D341Med (cell line): ENCODE data around the gene KRTAP6-3.

Experiments
- DNase-seq: peaks from one replicate; pipeline ENCODE4 v3.0.0; 2012; ENCODE audit warnings: low spot score

Gene KRTAP6-3

DNA sequence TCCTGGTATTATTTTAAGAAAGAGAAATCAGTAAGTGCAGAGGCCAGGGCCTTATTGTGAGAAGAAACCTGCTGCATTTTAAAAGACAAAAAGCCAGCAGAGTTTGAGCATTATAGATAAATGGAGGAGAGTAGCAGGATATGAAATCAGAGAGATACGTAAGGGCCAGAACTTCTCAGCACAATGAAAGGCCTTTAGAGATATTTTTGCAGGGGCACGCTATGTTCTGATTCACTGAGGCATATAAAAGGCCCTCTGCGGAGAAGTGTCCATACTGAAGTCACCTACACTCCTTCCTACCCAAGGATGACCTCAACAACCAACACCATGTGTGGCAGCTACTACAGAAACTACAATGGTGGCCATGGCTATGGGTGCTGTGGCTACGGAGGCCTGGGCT lies at the start of gene KRTAP6-3:
Gene KRTAP6-3 (plus strand): TSS at position 301 of the 400 bp plus-strand sequence. CDS start 6 bp downstream, at position 307.
- DNase-seq: no peak

DNA sequence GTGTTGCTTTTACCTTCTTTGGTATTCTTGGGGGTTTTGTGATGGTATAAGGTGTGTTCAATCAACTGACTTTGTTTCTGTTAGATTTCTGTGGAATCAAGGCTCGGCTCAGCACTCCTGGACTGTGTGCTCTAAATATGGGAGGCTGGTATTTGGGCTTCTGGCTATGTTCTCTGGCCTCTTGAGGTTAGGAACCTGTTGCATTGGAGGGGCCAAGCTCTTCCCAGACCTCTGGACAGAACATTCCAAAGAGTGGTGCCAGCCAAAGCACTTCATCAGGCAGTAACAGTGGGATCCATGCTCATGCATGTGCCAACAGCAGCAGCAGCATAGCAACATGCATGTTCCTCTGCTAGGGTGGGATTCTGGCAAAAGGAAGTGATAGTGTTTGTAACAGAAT lies 39.5 kb upstream of the KRTAP6-3 start:
- no peak for DNase-seq

DNA sequence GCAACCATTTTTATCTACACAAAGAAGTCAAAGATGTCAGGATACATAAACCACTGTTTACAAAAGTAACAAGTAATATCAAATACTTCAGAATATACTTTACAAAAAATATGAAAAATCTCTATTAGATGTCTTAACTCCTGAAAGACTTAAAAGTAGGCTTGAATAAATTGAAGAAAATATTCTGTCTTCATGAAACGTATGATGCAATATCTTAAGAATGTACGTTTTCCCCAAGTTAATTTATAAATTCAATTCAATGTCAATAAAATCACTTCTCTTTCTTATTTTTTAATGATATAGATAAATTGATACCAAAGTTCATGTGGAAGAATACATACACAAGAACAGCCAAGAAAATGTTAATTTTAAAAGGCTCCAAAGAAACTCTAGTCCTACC lies 37.1 kb upstream of the KRTAP6-3 start:
- no peak for DNase-seq

- no peak for DNase-seq
Measured at GRCh38 chr21:30561264-30561895, 30.9 kb upstream of the KRTAP6-3 start, which contains the start of gene KRTAP19-7. TSS of gene KRTAP19-7 (minus strand) at chr21:30561314. CDS start at chr21:30561289, 25 bp downstream.

- no peak for DNase-seq
Measured at GRCh38 chr21:30561957-30562356, 30.3 kb upstream of the KRTAP6-3 start.

DNA sequence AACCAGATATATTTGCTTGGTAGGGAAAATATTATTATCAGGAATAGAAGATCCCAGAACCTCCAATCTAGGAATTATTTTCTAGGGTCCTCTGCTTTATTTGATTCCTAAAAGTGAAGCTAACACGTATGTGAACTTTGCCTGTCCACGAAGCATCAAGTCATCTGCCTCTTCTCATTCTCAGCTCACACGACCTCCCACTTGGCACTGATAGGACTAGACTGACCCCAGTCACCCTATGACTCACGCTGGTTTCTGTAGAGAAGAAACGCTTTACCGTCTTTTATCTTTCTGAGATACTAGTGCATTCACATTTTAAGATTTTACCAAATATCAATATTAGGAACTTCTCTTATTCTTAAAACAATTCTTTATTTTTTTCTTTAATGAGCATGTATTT lies 29.2 kb upstream of the KRTAP6-3 start:
- DNase-seq: no peak

DNA sequence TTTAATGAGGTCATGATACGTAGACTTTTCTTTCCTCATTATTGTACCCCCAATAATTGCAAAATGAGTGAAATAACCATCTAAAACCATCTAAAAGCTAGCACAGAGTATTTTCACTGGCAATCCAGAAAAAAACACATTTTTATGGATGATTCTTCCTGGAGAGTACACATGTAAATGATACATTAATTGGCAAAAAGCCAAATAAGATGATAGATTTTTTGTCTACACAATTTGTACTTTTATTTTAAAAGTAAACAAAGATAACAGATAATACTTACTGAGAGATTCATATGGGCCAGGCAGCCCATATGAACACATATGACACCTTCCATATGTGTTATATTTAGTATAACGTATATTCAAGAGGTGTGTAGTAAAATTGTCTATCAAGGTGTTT lies 28.6 kb upstream of the KRTAP6-3 start:
- no peak for DNase-seq

DNA sequence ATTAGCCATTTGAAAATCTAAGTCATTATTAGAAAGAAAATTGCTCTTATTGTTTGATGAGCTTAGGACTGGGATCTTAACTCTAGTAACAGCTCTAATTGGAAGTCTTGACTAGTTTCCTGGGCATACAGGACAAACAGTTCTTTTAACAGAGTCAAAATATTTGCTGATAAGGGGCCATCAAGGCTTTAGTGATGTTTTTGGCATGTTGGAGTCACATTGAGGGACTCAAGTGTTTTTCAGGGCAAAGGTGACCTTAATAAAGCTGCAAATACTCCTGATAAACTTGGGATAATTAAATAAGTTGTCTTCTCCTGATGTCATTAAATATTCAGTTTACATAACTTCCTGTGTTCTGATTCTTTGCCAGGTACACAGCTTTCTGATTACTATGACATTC lies 24.6 kb upstream of the KRTAP6-3 start:
- no peak for DNase-seq

DNA sequence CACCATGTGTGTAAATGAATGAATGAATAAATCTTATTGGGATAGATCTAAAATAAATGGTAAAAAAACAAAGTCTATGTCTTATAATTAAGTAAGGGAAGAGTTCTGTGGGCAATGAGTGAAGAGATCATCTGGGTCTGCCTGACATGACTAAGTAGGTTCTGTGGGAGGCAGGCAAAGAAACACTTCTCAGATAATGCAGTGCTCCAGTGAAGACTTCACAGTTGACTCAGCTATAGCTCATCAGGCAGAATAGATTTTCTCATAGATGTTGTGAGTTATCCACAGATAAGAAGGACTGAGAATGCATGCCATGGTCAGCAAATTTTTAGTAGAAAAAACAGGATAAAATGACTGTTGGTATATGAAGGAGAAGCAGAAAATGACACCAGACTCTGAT lies 14.5 kb upstream of the KRTAP6-3 start:
- no peak for DNase-seq

- DNase-seq: no peak
Measured at GRCh38 chr21:30579346-30579745, 12.9 kb upstream of the KRTAP6-3 start.

- no peak for DNase-seq
Measured at GRCh38 chr21:30580132-30580531, 12.1 kb upstream of the KRTAP6-3 start.

GRCh38 chr21:30582870-30583269 lies 9.4 kb upstream of the KRTAP6-3 start:
- DNase-seq: no peak

DNA sequence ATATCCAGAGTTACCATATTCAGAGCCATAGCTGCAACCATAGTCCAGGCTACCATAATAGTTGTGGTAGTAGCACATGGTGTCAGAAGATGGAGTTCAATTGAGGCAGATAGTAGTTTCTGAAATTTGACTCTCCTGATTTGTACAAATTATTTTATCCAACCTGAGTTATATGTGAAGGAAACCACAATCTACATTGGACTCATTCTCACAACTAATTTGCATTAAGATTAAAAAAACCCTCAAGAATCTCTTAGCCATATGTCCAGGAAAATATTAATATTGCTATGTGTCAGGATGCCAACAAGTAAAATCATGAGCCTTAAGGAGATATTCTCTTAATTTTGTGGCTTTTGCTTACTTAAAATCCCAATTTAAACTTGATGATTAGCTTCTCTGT lies 1.9 kb upstream of the KRTAP6-3 start, which contains the start of gene KRTAP22-2:
Gene KRTAP22-2 (minus strand): TSS at position 101 of the 400 bp plus-strand sequence.
- no peak for DNase-seq

- no peak for DNase-seq
Measured at GRCh38 chr21:30598802-30599201, 6.6 kb downstream of the KRTAP6-3 start, which contains the start of gene KRTAP6-2. TSS of gene KRTAP6-2 (minus strand) at chr21:30598902. CDS start at chr21:30598874, 28 bp downstream.

- no peak for DNase-seq
Measured at GRCh38 chr21:30600787-30601186, 8.5 kb downstream of the KRTAP6-3 start, which contains the start of gene KRTAP22-1. TSS of gene KRTAP22-1 (plus strand) at chr21:30601087.

GRCh38 chr21:30605968-30606367 lies 13.7 kb downstream of the KRTAP6-3 start:
- DNase-seq: no peak

- no peak for DNase-seq
Measured at GRCh38 chr21:30612132-30612531, 19.9 kb downstream of the KRTAP6-3 start.

GRCh38 chr21:30613836-30614235 lies 21.6 kb downstream of the KRTAP6-3 start, which contains the start of gene KRTAP6-1:
TSS of gene KRTAP6-1 (minus strand) at chr21:30613930. CDS start at chr21:30613904, 26 bp downstream.
- DNase-seq: no peak

DNA sequence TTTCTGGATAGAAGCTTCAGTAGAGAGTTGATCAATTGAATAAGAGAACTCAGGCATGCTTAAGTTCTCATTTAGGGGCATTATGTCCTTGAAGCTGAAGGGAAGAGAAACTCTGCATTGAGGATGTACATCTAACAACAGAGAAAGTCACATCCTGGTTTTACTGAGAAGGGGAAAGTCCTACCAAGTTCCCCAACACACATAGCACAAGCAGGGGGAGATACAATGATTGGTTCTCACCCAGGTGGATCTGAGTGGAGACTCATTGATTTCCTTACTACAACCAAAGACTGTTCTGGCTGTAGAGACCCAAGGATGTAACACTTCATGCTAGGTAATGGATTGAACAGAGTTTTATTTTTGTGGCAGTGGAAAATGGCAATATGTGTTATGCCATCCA lies 23.0 kb downstream of the KRTAP6-3 start:
- DNase-seq: no peak

DNA sequence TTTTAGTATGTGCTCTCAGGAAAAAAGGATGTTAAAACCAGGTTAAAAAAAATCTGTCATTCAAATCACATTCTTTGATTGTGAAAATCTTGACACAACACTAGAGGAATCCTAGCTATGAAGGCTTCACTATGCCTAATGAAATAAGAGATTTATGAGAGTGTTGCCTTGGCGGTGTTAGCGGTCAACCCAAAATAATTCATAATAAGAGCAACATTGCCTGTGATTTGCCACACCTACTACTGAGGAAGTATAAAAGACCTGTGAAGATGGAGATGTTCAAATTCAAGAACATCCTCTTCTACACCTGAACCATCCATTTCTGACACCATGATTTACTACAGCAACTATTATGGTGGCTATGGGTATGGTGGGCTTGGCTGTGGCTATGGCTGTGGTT lies 23.9 kb downstream of the KRTAP6-3 start, which contains the start of gene KRTAP20-1:
Gene KRTAP20-1 (plus strand): TSS at position 301 of the 400 bp plus-strand sequence. CDS start 30 bp downstream, at position 331.
- DNase-seq: no peak

GRCh38 chr21:30620080-30620479 lies 27.8 kb downstream of the KRTAP6-3 start:
- DNase-seq: no peak

- DNase-seq: no peak
Measured at GRCh38 chr21:30620522-30620921, 28.3 kb downstream of the KRTAP6-3 start, which contains the start of gene KRTAP20-4. TSS of gene KRTAP20-4 (plus strand) at chr21:30620627.

- DNase-seq: no peak
Measured at GRCh38 chr21:30623362-30623761, 31.1 kb downstream of the KRTAP6-3 start.
